Tibial nerve (tissue), 4 donors: ENCODE measurements around the gene MIEN1. TPM values are rescaled to one million over a fixed set of nuclear protein-coding genes. Genes with fewer than 3 reads are reported as not detected.
A peak's percentile ranks its signal among the peaks of the same experiment; 100 is the strongest.
"Not testable (repeated sequence)": the region's sequence is repeated elsewhere in the genome, so short reads cannot be mapped to it uniquely, and the experiment has no call there.

Experiments
- DNase-seq, 2 donors: peaks; one replicate each; pipeline ENCODE4 v3.0.0-alpha.2; 2019; ENCODE audit warnings: low spot score in 2 of 2
- H3K27ac ChIP-seq, 4 donors: fragments of 200-600 bp; sonication (generic) in 3 of 4; one replicate each; pipeline ENCODE4 v1.5.1; 2017 to 2019; ENCODE audit warnings: mild to moderate bottlenecking in 1 of 4
- H3K27me3 ChIP-seq, 2 donors: fragments of 200-600 bp; sonication (generic) in 1 of 2; one replicate each; pipeline versions ENCODE4 v1.5.1 to v1.6.0; 2017 to 2019
- H3K36me3 ChIP-seq, 3 donors: fragments of 200-600 bp; sonication (generic); one replicate each; pipeline ENCODE4 v1.5.1; 2018 to 2019
- H3K4me1 ChIP-seq, 4 donors: fragments of 200-600 bp; sonication (generic) in 3 of 4; one replicate each; pipeline ENCODE4 v1.5.1; 2017 to 2019
- H3K4me3 ChIP-seq, 4 donors: fragments of 200-600 bp; sonication (generic) in 3 of 4; one replicate each; pipeline ENCODE4 v1.5.1; 2017 to 2019; ENCODE audit warnings: mild to moderate bottlenecking in 1 of 4, moderate library complexity in 1 of 4
- H3K9me3 ChIP-seq, 4 donors: fragments of 200-600 bp; sonication (generic) in 3 of 4; one replicate each; pipeline ENCODE4 v1.5.1; 2017 to 2019
- CTCF ChIP-seq, 5 experiments: fragments of 200-600 bp in 3 of 5; fragments of 450-650 bp in 2 of 5; sonication (generic) in 3 of 5; IDR thresholded peaks; one replicate each; pipeline ENCODE4 v1.5.1; 2016 to 2019; ENCODE audit warnings: antibody characterized with exemption in 5 of 5, mild to moderate bottlenecking in 3 of 5, moderate library complexity in 2 of 5
- EP300 ChIP-seq, 2 donors: sonication (generic); formaldehyde crosslinking; IDR thresholded peaks; one replicate each; pipeline ENCODE4 v1.6.1; 2017; ENCODE audit warnings: antibody characterized with exemption in 2 of 2, mild to moderate bottlenecking in 1 of 2
- POLR2A ChIP-seq, 2 donors: fragments of 450-650 bp; IDR thresholded peaks; one replicate each; pipeline ENCODE4 v1.6.1; 2017; ENCODE audit warnings: antibody characterized with exemption in 2 of 2, mild to moderate bottlenecking in 2 of 2, moderate library complexity in 2 of 2
- WGBS, 2 donors: methylation state at CpG; one replicate each; pipeline ENCODE4 v1.1.5; 2018; 5-methylcytosine and 5-hydroxymethylcytosine counted together
- total RNA-seq, 4 donors: library from RNA; depleted of rRNA; stranded (reverse); fragments of >200 nt; gene quantifications; one replicate each; pipeline ENCODE4 v1.1.0, GENCODE V29; 2016

MIEN1 gene
- total RNA-seq, 4 donors from 2014 or later: 29.8 to 65.3 (median 43.5) TPM

- H3K4me3 ChIP-seq: no peak overlapping the region
- peaks cover 3 to 100% (median 7%) of the 10 kb centered on the region in 3 donors for H3K36me3 ChIP-seq
- H3K4me1 ChIP-seq: peaks cover 0 to 29% (median 10%) of the 10 kb centered on the region in 4 donors
- H3K27me3 ChIP-seq: no peaks in the 10 kb centered on the region
- H3K9me3 ChIP-seq: no peaks in the 10 kb centered on the region
- no peak for TF ChIP-seq EP300 (IDR thresholded peaks at IDR 0.05)
- TF ChIP-seq POLR2A (IDR thresholded peaks at IDR 0.05): no peak
- no peak for TF ChIP-seq CTCF (IDR thresholded peaks at IDR 0.05)
- 89 to 91% methylated on average over 10 of the region's 10 CpGs for WGBS, 2 donors
- no peak overlapping the region for H3K27ac ChIP-seq
- no peak for DNase-seq
Observed at GRCh38 chr17:39711851-39712250, 18.5 kb downstream of the MIEN1 start.

GRCh38 chr17:39711071-39711470 is 19.3 kb downstream of the MIEN1 start:
- peaks cover 2 to 93% (median 7%) of the 10 kb centered on the region in 3 donors for H3K36me3 ChIP-seq
- peaks cover 0 to 37% (median 17%) of the 10 kb centered on the region in 4 donors for H3K4me1 ChIP-seq
- H3K9me3 ChIP-seq, H3K27me3 ChIP-seq, H3K27ac ChIP-seq, DNase-seq, H3K4me3 ChIP-seq: not testable (repeated sequence)
- 79 to 84% methylated on average over 11 of the region's 11 CpGs for whole genome bisulfite sequencing, 2 donors

GRCh38 chr17:39709998-39710964 is 20.1 kb downstream of the MIEN1 start:
- H3K27ac ChIP-seq: peak overlapping the region in 1 of 4 donors; percentile 97
- H3K4me3 ChIP-seq: no peak overlapping the region
- no peaks in the 10 kb centered on the region for H3K9me3 ChIP-seq
- DNase-seq: no peak
- H3K4me1 ChIP-seq: peaks cover 0 to 45% (median 25%) of the 10 kb centered on the region in 4 donors
- TF ChIP-seq POLR2A (IDR thresholded peaks at IDR 0.05) (no peak), CTCF (IDR thresholded peaks at IDR 0.05) (no peak), EP300 (IDR thresholded peaks at IDR 0.05) (no peak)
- 84 to 87% methylated on average over 20 of the region's 20 CpGs for WGBS, 2 donors
- no peaks in the 10 kb centered on the region for H3K27me3 ChIP-seq
- peaks cover 0 to 85% (median 7%) of the 10 kb centered on the region in 3 donors for H3K36me3 ChIP-seq

- no peak for DNase-seq
- Histone ChIP-seq H3K9me3 (no peaks in the 10 kb centered on the region), H3K4me1 (peaks cover 0 to 53% (median 33%) of the 10 kb centered on the region in 4 donors), H3K36me3 (peaks cover 0 to 76% (median 7%) of the 10 kb centered on the region in 3 donors), H3K27me3 (no peaks in the 10 kb centered on the region), H3K4me3 (no peak overlapping the region), H3K27ac (peak overlapping the region in 2 of 4 donors; percentile 18 to 97)
- 71% methylated on average over 14 of the region's 14 CpGs for WGBS, 2 donors
- TF ChIP-seq POLR2A (IDR thresholded peaks at IDR 0.05): no peak
- TF ChIP-seq CTCF (IDR thresholded peaks at IDR 0.05): no peak
- no peak for TF ChIP-seq EP300 (IDR thresholded peaks at IDR 0.05)
Observed at GRCh38 chr17:39709319-39709997, 20.9 kb downstream of the MIEN1 start.

- DNase-seq: no peak
- H3K36me3 ChIP-seq: peaks cover 0 to 51% (median 7%) of the 10 kb centered on the region in 3 donors
- no peak for TF ChIP-seq CTCF (IDR thresholded peaks at IDR 0.05)
- TF ChIP-seq EP300 (IDR thresholded peaks at IDR 0.05): no peak
- no peak for TF ChIP-seq POLR2A (IDR thresholded peaks at IDR 0.05)
- H3K27me3 ChIP-seq: no peaks in the 10 kb centered on the region
- WGBS, 2 donors: 36 to 69% methylated on average over 7 of the region's 7 CpGs
- H3K4me1 ChIP-seq: peaks cover 0 to 78% (median 53%) of the 10 kb centered on the region in 4 donors
- H3K9me3 ChIP-seq: no peaks in the 10 kb centered on the region
- peak overlapping the region in 3 of 4 donors; percentile 81 to 97 (median 97) for H3K27ac ChIP-seq
- peak overlapping the region in 1 of 4 donors; percentile 1 for H3K4me3 ChIP-seq
Observed at GRCh38 chr17:39706921-39707337, 23.4 kb downstream of the MIEN1 start.
